H9 (cell line): ENCODE measurements around the gene HSDL2. TPM values are rescaled to one million over a fixed set of nuclear protein-coding genes. Genes with fewer than 3 reads are reported as not detected.

Experiments used
- DNase-seq: peaks from one replicate; pipeline ENCODE4 v3.0.0-alpha.2; 2017
- H2AFZ ChIP-seq: one replicate; pipeline ENCODE4 v1.6.1; 2013; ENCODE audit warnings: mild to moderate bottlenecking, low read length, control low read depth, moderate library complexity
- H2AK5ac ChIP-seq: 2 replicates; pipeline ENCODE4 v1.6.1; 2013; ENCODE audit warnings: low read length, control low read depth, mixed read lengths; ENCODE audit not compliant: insufficient read length
- H2BK120ac ChIP-seq: one replicate; pipeline ENCODE4 v1.6.1; 2013; ENCODE audit warnings: low read depth, mild to moderate bottlenecking, low read length, control low read depth, inconsistent platforms; ENCODE audit not compliant: poor library complexity, severe bottlenecking
- H2BK12ac ChIP-seq: 2 replicates; pipeline ENCODE4 v1.6.1; 2013; ENCODE audit warnings: low read length, control low read depth, mixed read lengths, low read depth; ENCODE audit not compliant: insufficient read length
- H2BK15ac ChIP-seq: 2 replicates; pipeline ENCODE4 v1.6.1; 2013; ENCODE audit warnings: low read depth, low read length, control low read depth
- H2BK20ac ChIP-seq: one replicate; pipeline ENCODE4 v1.6.1; 2013; ENCODE audit warnings: low read depth, mild to moderate bottlenecking, low read length, control low read depth, inconsistent platforms; ENCODE audit not compliant: poor library complexity, severe bottlenecking
- H2BK5ac ChIP-seq: 2 replicates; pipeline ENCODE4 v1.6.1; 2013; ENCODE audit warnings: low read length, control low read depth, mixed read lengths; ENCODE audit not compliant: insufficient read length
- H3K14ac ChIP-seq: 2 replicates; pipeline ENCODE4 v1.6.1; 2013; ENCODE audit warnings: low read length, control low read depth; ENCODE audit not compliant: insufficient read depth
- H3K18ac ChIP-seq: 2 replicates; pipeline ENCODE4 v1.6.1; 2013; ENCODE audit warnings: low read depth, mild to moderate bottlenecking, mixed read lengths, low read length, control low read depth; ENCODE audit not compliant: insufficient read length
- H3K23ac ChIP-seq: 2 replicates; pipeline ENCODE4 v1.6.1; 2013; ENCODE audit warnings: low read length, control low read depth, mixed read lengths, low read depth; ENCODE audit not compliant: insufficient read length
- H3K23me2 ChIP-seq: 2 replicates; pipeline ENCODE4 v1.6.1; 2013; ENCODE audit warnings: low read depth, mild to moderate bottlenecking, mixed read lengths, low read length, control low read depth; ENCODE audit not compliant: insufficient read length, poor library complexity, severe bottlenecking
- H3K27ac ChIP-seq: 2 replicates; pipeline ENCODE4 v1.5.1; 2013; ENCODE audit warnings: low read length, control low read depth, mixed read lengths, low read depth; ENCODE audit not compliant: insufficient read length
- H3K27me3 ChIP-seq: 2 replicates; pipeline ENCODE4 v1.6.1; 2013; ENCODE audit warnings: low read length, control low read depth, inconsistent platforms; ENCODE audit not compliant: insufficient read depth
- H3K4ac ChIP-seq: 2 replicates; pipeline ENCODE4 v1.6.1; 2013; ENCODE audit warnings: low read depth, mild to moderate bottlenecking, control low read depth, inconsistent platforms, low read length, moderate library complexity
- H3K4me1 ChIP-seq: 2 replicates; pipeline ENCODE4 v1.6.1; 2013; ENCODE audit warnings: low read length, control low read depth, inconsistent platforms; ENCODE audit not compliant: insufficient read depth
- H3K4me2 ChIP-seq: 2 replicates; pipeline ENCODE4 v1.6.1; 2013; ENCODE audit warnings: low read length, control low read depth, mixed read lengths; ENCODE audit not compliant: insufficient read length, insufficient read depth
- H3K56ac ChIP-seq: 2 replicates; pipeline ENCODE4 v1.6.1; 2013; ENCODE audit warnings: low read depth, mild to moderate bottlenecking, mixed read lengths, low read length, control low read depth; ENCODE audit not compliant: insufficient read length
- H3K79me1 ChIP-seq: 2 replicates; pipeline ENCODE4 v1.6.1; 2013; ENCODE audit warnings: low read depth, mild to moderate bottlenecking, moderate library complexity, low read length, control low read depth, inconsistent platforms; ENCODE audit not compliant: insufficient read depth, poor library complexity, severe bottlenecking
- H3K79me2 ChIP-seq: 2 replicates; pipeline ENCODE4 v1.6.1; 2013; ENCODE audit warnings: low read length, control low read depth, inconsistent platforms; ENCODE audit not compliant: insufficient read depth
- H3K9ac ChIP-seq: 2 replicates; pipeline ENCODE4 v1.6.1; 2013; ENCODE audit warnings: low read length, control low read depth, mixed read lengths; ENCODE audit not compliant: insufficient read length; ENCODE audit errors: extremely low read depth
- H3K9me3 ChIP-seq: one replicate; pipeline ENCODE4 v1.6.1; 2013; ENCODE audit warnings: low read depth, low read length, inconsistent platforms; ENCODE audit not compliant: control insufficient read depth
- H3T11ph ChIP-seq: one replicate; pipeline ENCODE4 v1.6.1; 2013; ENCODE audit warnings: mild to moderate bottlenecking, low read length, control low read depth, inconsistent platforms
- H4K20me1 ChIP-seq: one replicate; pipeline ENCODE4 v1.6.1; 2013; ENCODE audit not compliant: control insufficient read depth, insufficient read length, insufficient read depth
- H4K5ac ChIP-seq: 2 replicates; pipeline ENCODE4 v1.6.1; 2013; ENCODE audit warnings: low read depth, mild to moderate bottlenecking, mixed read lengths, low read length, control low read depth; ENCODE audit not compliant: insufficient read length
- H4K8ac ChIP-seq: replicated peaks from 2 replicates; pipeline ENCODE4 v1.6.1; 2013; ENCODE audit warnings: low read length, control low read depth, mixed read lengths, low read depth; ENCODE audit not compliant: insufficient read length
- H4K91ac ChIP-seq: 2 replicates; pipeline ENCODE4 v1.6.1; 2013; ENCODE audit warnings: low read depth, mild to moderate bottlenecking, moderate library complexity, mixed read lengths, low read length, control low read depth; ENCODE audit not compliant: insufficient read length
- H3K27ac Mint-ChIP-seq, 3 experiments: 2 replicates in 2 of 3; 3 replicates in 1 of 3; pipeline ENCODE4 v1.8.0; 2020 to 2021; ENCODE audit warnings: mixed read lengths in 3 of 3, mild to moderate bottlenecking in 1 of 3, moderate library complexity in 1 of 3
- H3K27me3 Mint-ChIP-seq: 2 replicates; pipeline ENCODE4 v1.8.0; 2021; ENCODE audit warnings: low read depth, mild to moderate bottlenecking, moderate library complexity, mixed read lengths
- H3K36me3 Mint-ChIP-seq, 3 experiments: 2 replicates in 2 of 3; 3 replicates in 1 of 3; pipeline ENCODE4 v1.8.0; 2020 to 2021; ENCODE audit warnings: low read depth in 3 of 3, mixed read lengths in 3 of 3; ENCODE audit not compliant: insufficient read depth in 1 of 3
- H3K4me1 Mint-ChIP-seq, 2 experiments: 2 replicates each; pipeline ENCODE4 v1.8.0; 2020; ENCODE audit warnings: mixed read lengths in 2 of 2
- H3K4me3 Mint-ChIP-seq, 2 experiments: 2 replicates in 1 of 2; 3 replicates in 1 of 2; pipeline ENCODE4 v1.8.0; 2020 to 2021; ENCODE audit warnings: mild to moderate bottlenecking in 2 of 2, mixed read lengths in 2 of 2, moderate library complexity in 1 of 2
- H3K9me3 Mint-ChIP-seq, 2 experiments: 2 replicates in 1 of 2; 3 replicates in 1 of 2; pipeline ENCODE4 v1.8.0; 2020; ENCODE audit warnings: mild to moderate bottlenecking in 2 of 2, mixed read lengths in 2 of 2, moderate library complexity in 1 of 2
- WGBS: extraction: QIAGEN DNeasy Blood & Tissue Kit; methylation state at CpG from one replicate; pipeline ENCODE4 v1.1.7; 2013; ENCODE audit warnings: missing lambda C conversion rate, low lambda C conversion rate, mixed read lengths; ENCODE audit not compliant: insufficient read length; ENCODE audit errors: extremely low coverage; 5-methylcytosine and 5-hydroxymethylcytosine counted together
- total RNA-seq: library from RNA; stranded (reverse); gene quantifications from 2 replicates; pipeline ENCODE4 v1.2.1, GENCODE V29; 2021
- TF ChIP-seq, protein P1 (sequence below): fragments of 200-600 bp; sonication (generic); conservative IDR thresholded peaks from 3 replicates; pipeline ENCODE4 v1.8.0; 2021; ENCODE audit warnings: antibody characterized with exemption, mild to moderate bottlenecking

The HSDL2 gene
- total RNA-seq, 1 experiment from 2014 or later: 16.6 TPM

- Histone ChIP-seq H3K79me2 (no peaks in the 10 kb centered on the region), H4K91ac (no peak overlapping the region), H3K56ac (no peak overlapping the region), H3K9ac (no peak overlapping the region), H3K14ac (no peak overlapping the region), H3K23me2 (no peaks in the 10 kb centered on the region), H3K4me1 (no peaks in the 10 kb centered on the region), H2BK120ac (no peak overlapping the region), H4K8ac (no peak overlapping the region), H3K27me3 (no peaks in the 10 kb centered on the region), H3K27ac (no peak overlapping the region), H2BK20ac (no peak overlapping the region), H2AFZ (no peak overlapping the region), H4K20me1 (peaks cover 3% of the 10 kb centered on the region), H2BK5ac (no peak overlapping the region), H3K4me2 (no peak overlapping the region), H4K5ac (no peak overlapping the region), H3K23ac (no peak overlapping the region), H3K4ac (no peak overlapping the region), H2BK15ac (no peak overlapping the region), H3T11ph (no peak overlapping the region), H3K9me3 (no peaks in the 10 kb centered on the region), H2BK12ac (no peak overlapping the region), H3K79me1 (no peaks in the 10 kb centered on the region), H3K18ac (no peak overlapping the region), H2AK5ac (no peak overlapping the region)
- TF ChIP-seq, protein P1, sequence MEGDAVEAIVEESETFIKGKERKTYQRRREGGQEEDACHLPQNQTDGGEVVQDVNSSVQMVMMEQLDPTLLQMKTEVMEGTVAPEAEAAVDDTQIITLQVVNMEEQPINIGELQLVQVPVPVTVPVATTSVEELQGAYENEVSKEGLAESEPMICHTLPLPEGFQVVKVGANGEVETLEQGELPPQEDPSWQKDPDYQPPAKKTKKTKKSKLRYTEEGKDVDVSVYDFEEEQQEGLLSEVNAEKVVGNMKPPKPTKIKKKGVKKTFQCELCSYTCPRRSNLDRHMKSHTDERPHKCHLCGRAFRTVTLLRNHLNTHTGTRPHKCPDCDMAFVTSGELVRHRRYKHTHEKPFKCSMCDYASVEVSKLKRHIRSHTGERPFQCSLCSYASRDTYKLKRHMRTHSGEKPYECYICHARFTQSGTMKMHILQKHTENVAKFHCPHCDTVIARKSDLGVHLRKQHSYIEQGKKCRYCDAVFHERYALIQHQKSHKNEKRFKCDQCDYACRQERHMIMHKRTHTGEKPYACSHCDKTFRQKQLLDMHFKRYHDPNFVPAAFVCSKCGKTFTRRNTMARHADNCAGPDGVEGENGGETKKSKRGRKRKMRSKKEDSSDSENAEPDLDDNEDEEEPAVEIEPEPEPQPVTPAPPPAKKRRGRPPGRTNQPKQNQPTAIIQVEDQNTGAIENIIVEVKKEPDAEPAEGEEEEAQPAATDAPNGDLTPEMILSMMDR: no peak
- WGBS: no CpG with 5 or more reads among the region's 6 CpGs
- H3K9me3 Mint-ChIP-seq: no peaks in the 10 kb centered on the region
- H3K27me3 Mint-ChIP-seq: no peaks in the 10 kb centered on the region
- DNase-seq: no peak
- H3K36me3 Mint-ChIP-seq: peaks cover 0 to 6% (median 4%) of the 10 kb centered on the region in 3 experiments; a peak in 4 of 7 replicates
- no peaks in the 10 kb centered on the region for H3K4me1 Mint-ChIP-seq
- no peak overlapping the region; a peak in 1 of 7 replicates for H3K27ac Mint-ChIP-seq
- no peak overlapping the region for H3K4me3 Mint-ChIP-seq
These were observed 50.2 kb downstream of the HSDL2 start for GRCh38 chr9:112430006-112430522.
